OCI-LY3 (cell line): ENCODE measurements around the gene NT5C.

Experiments used
- EZH2phosphoT487 ChIP-seq: fragments of 200-600 bp; shearing (Covaris generic); IDR thresholded peaks from 2 replicates; pipeline ENCODE4 v1.6.1; 2018; ENCODE audit warnings: antibody characterized with exemption, mixed run types, low read depth
- TF ChIP-seq, protein P1 (sequence below): fragments of 200-600, 300-600 bp; sonication (generic); IDR thresholded peaks from 2 replicates; pipeline ENCODE4 v1.5.1; 2014; ENCODE audit warnings: antibody characterized with exemption, low read length, low read depth

DNA sequence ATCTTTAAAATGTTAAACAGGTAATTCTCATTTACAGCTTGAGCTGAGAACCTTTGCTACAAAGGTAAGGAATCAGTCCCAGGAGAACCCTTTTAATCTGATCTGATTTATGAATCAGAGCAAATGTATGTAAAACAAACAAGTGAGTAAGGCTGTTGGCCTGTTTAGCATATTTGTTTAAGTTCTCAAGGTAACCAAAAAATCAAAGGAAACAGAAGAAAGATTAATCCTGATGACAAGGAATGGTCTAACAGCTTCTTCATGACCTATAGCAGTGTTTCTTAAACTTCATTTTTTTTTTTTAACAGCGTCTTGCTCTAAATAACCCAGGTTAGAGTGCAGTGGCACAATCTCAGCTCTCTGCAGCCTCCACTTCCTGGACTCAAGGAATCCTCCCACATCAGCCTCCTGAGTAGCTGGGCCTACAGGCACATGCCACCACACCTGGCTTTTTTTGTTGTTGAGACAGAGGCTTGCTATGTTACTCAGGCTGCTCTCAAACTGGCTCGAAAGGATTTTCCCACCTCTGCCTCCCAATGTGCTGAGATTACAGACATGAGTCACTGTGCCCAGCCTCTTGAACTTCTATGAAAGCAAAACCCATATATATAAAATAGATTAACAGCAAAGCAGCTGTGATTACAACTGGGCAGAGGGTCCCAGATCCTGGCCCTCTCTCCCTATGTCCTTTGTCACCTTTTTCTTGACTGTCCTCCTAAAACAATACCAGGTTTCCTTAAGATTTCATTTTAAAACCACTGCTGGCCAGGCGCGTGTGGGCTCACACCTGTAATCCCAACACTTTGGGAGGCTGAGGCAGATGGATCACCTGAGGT lies 27.9 kb upstream of the NT5C start:
- TF ChIP-seq EZH2phosphoT487 = no peak
- TF ChIP-seq, protein P1, sequence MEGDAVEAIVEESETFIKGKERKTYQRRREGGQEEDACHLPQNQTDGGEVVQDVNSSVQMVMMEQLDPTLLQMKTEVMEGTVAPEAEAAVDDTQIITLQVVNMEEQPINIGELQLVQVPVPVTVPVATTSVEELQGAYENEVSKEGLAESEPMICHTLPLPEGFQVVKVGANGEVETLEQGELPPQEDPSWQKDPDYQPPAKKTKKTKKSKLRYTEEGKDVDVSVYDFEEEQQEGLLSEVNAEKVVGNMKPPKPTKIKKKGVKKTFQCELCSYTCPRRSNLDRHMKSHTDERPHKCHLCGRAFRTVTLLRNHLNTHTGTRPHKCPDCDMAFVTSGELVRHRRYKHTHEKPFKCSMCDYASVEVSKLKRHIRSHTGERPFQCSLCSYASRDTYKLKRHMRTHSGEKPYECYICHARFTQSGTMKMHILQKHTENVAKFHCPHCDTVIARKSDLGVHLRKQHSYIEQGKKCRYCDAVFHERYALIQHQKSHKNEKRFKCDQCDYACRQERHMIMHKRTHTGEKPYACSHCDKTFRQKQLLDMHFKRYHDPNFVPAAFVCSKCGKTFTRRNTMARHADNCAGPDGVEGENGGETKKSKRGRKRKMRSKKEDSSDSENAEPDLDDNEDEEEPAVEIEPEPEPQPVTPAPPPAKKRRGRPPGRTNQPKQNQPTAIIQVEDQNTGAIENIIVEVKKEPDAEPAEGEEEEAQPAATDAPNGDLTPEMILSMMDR = no peak
